Epithelial cell of prostate (primary cell): ENCODE results near the gene MYOZ1.
"Not testable (repeated sequence)": the region's sequence is repeated elsewhere in the genome, so short reads cannot be mapped to it uniquely, and the experiment has no call there.

Experiments used
- DNase-seq: peaks from one replicate; pipeline ENCODE4 v3.0.0-alpha.2; 2011; ENCODE audit warnings: low read depth, low spot score
- H3K27ac ChIP-seq: fragments of 450-650 bp; 2 replicates; pipeline ENCODE4 v1.5.1; 2017; ENCODE audit warnings: mild to moderate bottlenecking

The MYOZ1 gene

DNA sequence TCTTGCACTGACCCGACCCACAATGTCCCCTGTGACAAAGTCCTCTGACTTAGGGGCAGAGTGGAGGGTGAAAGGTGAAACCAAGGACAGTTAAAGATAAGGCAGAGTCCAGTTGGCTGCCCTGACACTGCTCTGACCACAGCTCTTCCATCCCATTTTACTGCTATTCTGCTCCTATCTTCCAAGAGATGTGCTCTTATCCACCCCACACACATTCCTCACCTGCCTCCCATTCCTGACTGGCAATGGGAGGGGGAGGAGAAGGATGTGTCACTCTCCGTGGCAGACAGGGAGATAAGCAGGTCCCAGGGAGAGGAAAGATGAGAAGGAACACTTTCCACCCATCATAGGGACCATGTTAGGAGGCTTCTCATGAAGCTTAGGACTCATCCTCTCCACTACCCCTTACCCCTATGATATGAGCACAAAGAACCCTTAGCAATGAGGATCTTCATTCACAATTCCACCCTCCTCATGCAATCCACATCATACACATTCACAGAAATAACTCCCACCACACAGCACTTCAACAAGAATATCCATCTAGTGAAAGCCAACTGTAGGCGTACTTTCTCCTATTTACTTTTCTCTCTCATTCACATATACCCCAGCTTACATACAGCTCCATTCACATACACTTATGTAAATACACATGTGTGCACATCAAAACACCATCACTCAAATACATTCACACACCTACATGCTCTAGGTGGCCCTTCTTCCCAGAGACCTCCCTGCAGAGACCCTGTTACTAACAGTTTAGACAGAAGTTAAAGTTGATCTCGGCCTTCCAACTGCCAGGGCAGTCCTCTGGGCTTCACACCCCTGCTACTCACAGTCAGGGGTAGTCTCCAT, 7.9 kb upstream of the MYOZ1 start:
- no peak for DNase-seq
- no peak overlapping the region for H3K27ac ChIP-seq

DNA sequence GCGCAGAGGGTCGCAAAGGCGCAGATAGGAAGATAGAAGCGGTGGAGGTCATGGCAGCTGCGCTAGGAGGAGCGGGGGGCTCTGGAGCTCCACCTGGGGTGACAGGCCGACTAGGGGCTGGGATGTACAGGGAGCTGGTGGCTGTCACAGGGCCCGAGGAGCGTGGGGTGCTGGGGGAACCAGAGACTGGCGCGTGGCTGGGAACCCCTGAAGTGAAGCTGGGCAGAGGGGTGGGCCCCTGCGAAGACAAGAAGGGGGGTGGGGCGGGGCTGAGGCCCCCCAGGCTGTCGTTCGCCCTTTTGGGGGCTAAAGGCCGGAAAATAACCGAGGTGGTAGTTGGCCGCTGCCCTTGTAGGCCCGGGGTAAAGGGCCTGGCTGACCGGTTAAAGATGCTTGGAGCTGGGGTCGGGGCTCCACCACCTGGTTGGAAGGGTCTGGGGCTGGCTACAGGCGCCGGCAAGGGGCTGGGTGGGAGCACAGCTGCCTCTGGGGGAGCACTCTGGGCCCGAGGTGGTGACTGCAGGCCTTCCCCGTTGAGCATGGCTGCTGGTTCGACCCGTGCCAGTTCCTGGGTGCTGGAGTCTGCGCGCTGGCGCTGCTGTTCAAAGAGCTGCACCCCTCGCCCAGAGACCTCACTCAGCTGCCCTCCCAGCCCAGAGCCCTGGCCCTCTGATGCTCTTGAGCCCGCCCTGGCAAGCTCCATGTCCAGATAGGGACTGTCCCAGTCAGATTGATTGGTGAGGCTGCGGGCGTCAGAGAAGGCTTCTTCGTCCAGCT, 6.8 kb upstream of the MYOZ1 start:
- DNase-seq, result no peak
- no peak overlapping the region for H3K27ac ChIP-seq

GRCh38 chr10:73647211-73647874, 6.1 kb upstream of the MYOZ1 start:
- H3K27ac ChIP-seq, result no peak overlapping the region
- no peak for DNase-seq

DNA sequence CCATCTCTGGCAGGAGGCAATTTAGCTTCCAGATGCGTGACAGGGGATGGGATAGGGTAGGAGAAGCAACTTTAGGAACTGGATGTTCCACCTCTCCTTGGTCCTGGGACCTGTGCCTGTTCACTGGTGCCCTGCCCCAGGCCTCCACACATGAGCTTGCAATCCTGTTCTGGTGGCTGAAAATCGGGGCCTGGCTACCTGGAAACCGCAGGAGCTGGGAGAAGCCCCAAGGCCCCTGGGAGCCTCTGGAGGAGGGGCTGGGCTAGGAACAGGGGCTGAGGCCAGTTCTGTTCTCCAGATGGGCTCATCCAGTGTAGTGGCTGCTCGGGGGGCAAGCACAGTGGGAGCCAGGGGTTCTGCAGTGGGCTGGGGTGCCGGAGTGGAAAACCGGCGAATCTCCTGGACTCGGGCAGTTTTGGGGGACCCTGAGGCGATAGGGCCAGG, 5.3 kb upstream of the MYOZ1 start:
- DNase-seq, result no peak
- no peak overlapping the region for H3K27ac ChIP-seq

DNA sequence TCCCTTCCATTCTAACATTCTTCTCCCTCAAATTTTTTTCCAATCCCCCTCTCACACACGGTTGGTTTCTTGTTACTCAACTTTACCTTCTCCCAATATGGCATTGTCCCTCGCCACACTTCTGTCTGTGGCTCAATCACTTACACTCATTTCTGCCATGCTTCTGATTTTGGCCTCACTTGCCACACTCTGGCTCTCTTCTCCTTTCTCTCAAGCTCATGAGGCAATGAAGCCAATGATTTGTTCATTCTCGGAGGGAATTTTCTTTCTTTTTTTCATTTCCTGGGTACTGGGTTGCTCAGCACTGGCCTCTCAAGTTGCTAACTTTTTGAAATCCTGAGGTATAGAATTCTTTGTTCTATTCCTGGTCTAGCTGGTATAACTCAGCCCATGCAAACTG, 4.0 kb upstream of the MYOZ1 start:
- H3K27ac ChIP-seq, result no peak overlapping the region
- no peak for DNase-seq

GRCh38 chr10:73644767-73645166, 3.5 kb upstream of the MYOZ1 start:
- DNase-seq, result no peak
- H3K27ac ChIP-seq, result no peak overlapping the region

GRCh38 chr10:73644015-73644743, 2.9 kb upstream of the MYOZ1 start:
- no peak for DNase-seq
- H3K27ac ChIP-seq, result no peak overlapping the region

GRCh38 chr10:73643362-73643761, 2.1 kb upstream of the MYOZ1 start:
- no peak overlapping the region for H3K27ac ChIP-seq
- DNase-seq, result no peak

- no peak for DNase-seq
- no peak overlapping the region for H3K27ac ChIP-seq
Measured at GRCh38 chr10:73639286-73639685, 2.0 kb downstream of the MYOZ1 start.

DNA sequence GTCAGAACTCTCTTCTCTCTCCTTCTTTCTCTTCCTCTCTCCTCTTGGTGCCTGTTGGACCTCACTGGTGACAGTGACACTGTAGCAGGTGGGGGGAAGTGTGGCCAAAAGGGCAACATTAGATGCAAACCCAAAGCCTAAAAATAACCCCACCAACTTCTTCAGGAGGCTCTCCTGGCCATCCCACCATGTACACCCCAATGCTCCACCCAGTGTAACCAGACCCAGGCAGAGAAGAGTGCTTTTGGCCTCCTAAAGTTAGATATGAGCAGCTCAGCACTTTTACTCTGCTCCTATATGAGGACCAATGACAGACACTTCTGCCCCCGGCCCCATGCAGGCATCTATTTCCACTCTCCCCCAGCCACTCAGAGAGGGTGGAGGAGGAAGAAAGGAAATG, 5.5 kb downstream of the MYOZ1 start:
- DNase-seq, result no peak
- no peak overlapping the region for H3K27ac ChIP-seq

DNA sequence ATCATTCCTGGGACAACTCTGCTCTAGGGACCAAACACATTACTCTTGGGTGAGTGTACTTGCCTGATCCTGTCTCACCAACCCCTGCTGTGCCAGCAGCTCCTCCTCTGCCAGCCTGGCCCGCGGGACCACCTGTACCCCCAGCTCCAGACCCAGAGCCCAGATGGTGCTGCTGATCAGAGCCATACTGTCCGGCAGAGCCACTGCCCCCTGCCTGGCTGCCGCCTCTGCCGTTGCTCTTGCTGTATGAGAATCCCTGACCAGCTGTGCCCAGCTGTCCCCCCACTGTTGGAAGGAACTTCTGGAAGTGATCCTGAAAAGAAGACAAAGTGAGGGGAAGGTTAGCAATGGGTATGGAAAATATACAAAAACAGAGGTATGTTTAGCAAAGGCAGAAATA, 6.9 kb downstream of the MYOZ1 start:
- H3K27ac ChIP-seq, result no peak overlapping the region
- no peak for DNase-seq

DNA sequence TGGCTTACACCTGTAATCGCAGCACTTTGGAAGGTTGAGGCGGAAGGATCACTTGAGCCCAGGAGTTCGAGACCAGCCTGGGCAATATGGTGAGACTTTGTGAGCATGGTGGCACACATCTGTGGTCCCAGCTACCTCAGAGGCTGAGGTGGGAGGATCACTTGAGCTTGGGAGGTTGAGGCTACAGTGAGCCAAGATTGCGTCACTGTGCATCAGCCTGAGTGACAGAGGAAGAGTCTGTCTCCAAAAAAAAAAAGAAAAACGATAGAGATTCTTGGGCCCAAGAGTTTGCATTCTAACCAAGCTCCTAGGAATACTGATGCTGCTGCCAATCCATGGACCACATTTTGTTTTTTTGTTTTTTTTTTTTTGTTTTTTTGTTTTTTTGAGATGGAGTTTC, 12.1 kb downstream of the MYOZ1 start:
- no peak overlapping the region for H3K27ac ChIP-seq
- DNase-seq, result no peak

GRCh38 chr10:73628405-73628804, 12.9 kb downstream of the MYOZ1 start:
- DNase-seq, result no peak

DNA sequence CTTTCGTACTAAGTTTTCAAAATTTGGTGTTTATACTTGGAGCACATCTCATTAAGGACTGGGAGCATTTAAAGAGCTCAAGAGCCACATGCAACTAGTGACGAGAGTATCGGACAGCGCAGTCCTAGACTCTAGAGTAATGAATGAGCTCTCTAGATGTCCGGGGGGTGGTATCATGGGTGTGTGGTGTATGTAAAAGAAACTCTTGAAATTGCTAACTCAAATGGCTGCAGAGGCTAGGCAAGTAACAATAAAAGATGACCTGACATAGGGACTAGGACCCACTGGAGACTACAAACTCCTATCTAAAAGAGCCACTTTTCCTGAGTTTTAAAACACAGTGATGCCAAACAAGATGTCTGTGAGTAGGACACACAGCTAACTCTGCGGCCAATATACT, 14.0 kb downstream of the MYOZ1 start:
- DNase-seq, result no peak
- no peak overlapping the region for H3K27ac ChIP-seq

More at GRCh38 chr10:73628405-73628804, 12.9 kb downstream of the MYOZ1 start:
- H3K27ac ChIP-seq, result peak overlapping the region; percentile 26

- peak overlapping the region; percentile 61 for H3K27ac ChIP-seq
- DNase-seq, result peak; percentile 89
Measured at GRCh38 chr10:73625884-73626752, 15.2 kb downstream of the MYOZ1 start.

- peak overlapping the region; percentile 61 for H3K27ac ChIP-seq
- no peak for DNase-seq
Measured at GRCh38 chr10:73625004-73625883, 16.0 kb downstream of the MYOZ1 start.

- H3K27ac ChIP-seq, result no peak overlapping the region
- no peak for DNase-seq
Measured at GRCh38 chr10:73623056-73623455, 18.2 kb downstream of the MYOZ1 start.

DNA sequence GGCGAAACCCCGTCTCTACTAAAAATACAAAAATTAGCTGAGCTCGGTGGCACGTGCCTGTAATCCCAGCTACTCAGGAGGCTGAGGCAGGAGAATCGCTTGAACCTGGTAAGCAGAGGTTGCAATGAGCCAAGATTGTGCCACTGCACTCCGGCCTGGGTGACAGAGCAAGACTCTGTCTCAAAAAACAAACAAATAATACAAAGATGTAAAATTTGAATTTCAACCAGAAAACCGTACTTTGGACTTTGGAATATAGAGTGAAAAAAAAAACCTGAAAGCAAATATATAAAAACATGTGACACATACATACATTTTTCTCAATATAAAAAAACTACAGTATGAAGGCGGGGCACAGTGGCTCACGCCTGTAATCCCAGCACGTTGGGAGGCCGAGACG, 20.3 kb downstream of the MYOZ1 start:
- not testable (repeated sequence) for DNase-seq, H3K27ac ChIP-seq
